ENCODE data around the gene STAM2. TPM values are rescaled to one million over a fixed set of nuclear protein-coding genes. Genes with fewer than 3 reads are reported as not detected.

Gene STAM2
- 19.5 and 25.9 TPM in 2 replicates for total RNA-seq

GRCh38 chr2:152175368-152176112 lies at the start of gene STAM2:
TSS of gene STAM2 (minus strand) at chr2:152175763. CDS start at chr2:152175642, 121 bp downstream.

GRCh38 chr2:152098496-152099366 lies 76.8 kb downstream of the STAM2 start, which contains the start of gene CACNB4:
TSS of gene CACNB4 (minus strand) at chr2:152099044.

Other genes with a start within 250 kb of the STAM2 start
- under 0.01 and 0.32 TPM in 2 replicates for gene CACNB4, start 76.7 kb downstream of the STAM2 start, total RNA-seq
- 16.4 and 17.1 TPM in 2 replicates for gene FMNL2, start 159.4 kb upstream of the STAM2 start, total RNA-seq